Measurements from ENCODE around the gene C1QB.
"Not testable (repeated sequence)": the region's sequence is repeated elsewhere in the genome, so short reads cannot be mapped to it uniquely, and the experiment has no call there.

C1QB gene

DNA sequence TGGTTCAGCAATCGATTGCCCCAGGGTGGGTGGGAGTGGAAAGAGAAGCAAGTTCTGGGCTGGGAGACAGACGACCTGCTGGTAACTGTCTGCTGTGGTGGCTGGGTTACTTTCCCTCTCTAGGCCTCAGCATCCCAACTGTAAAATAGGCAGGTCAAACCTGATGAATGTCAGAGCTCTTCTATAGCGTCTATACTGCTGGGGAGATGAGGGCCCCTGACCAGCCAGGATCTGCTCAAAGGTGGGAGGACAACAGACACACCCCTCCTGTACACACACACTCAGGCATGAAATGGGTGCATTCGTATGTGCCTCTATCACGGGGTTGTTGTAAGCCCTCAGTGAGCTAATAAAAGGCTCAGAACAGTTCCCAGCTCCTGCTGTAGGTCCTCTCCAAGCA lies 44.9 kb downstream of the C1QB start:
- no peak for DNase-seq (ENCODE audit: low spot score)

DNA sequence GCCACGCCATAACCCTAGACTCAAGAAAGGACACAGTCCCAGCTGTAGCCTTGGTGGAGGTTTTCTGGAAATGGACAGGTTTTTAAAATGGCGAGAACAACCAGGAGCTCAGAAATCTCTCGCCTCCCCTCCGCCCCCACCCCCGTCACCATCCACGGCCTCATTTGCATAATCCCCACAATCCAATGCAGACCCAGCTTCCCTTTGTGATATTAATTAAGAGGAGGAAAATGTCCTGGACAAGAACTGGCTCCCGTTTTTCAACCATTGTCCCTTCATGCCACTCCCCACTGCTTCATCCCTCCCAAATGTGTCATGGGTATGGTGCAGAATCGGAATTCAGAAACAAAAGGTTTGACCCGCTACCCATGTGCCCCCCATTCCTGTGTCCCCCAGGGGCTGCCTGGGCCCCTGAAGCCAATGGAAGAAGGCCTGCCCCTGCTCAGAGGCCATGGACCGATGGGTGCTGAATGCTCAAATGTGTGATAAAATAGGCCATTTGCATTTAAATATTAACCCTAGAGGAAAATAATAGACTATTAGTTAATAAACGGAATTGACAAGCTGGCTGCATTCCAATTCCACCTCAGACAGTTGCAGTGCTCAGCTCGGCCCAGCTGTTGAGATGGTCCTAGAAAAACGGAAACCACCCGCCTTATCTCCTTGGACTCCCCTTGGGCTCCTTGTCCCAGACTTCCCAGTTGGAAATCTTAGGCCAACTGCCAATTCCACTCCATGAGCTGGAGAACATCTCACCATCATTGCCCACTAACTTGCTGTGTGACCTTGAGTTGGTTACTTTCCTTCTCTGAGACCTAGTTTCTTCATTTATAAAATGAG lies 46.9 kb downstream of the C1QB start:
- DNase-seq (ENCODE audit: low spot score) = no peak

DNA sequence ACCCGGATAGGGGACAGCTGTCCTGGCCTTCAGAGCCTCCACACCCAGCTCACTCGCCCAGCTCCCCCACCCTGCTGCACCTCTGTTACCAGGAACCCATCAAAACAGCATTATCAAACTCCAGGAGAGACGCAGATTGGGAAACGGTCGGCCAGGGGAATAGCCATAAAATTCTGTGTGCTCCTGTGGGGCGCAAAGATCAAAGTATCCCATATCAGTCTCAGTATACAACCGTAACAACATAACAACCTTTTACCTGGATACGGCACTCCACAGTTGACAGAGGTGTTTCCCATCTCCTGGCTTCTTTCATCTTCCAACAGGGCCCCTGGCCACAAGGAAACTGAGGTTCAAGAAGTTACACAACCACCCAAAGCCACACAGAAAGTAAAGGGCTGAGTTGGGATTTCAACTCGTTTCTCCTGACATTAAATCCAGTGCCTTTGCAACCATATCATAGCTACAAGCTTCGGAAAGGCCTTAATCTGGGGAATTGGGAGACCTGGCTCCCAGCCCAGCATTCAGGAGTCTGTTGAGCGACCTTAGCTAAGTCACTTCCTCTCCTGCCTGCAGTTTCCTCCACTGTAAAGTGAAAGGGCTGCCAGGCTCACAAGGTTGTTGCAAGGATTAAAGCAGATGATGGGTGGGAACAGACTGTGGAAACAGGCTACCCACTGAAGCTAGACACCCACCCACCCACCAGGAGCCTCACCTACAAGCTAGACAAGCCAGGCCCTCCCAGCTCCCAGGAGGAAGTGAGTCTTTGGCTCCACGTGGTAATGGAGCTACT lies 49.5 kb downstream of the C1QB start:
- DNase-seq (ENCODE audit: low spot score) = no peak

DNA sequence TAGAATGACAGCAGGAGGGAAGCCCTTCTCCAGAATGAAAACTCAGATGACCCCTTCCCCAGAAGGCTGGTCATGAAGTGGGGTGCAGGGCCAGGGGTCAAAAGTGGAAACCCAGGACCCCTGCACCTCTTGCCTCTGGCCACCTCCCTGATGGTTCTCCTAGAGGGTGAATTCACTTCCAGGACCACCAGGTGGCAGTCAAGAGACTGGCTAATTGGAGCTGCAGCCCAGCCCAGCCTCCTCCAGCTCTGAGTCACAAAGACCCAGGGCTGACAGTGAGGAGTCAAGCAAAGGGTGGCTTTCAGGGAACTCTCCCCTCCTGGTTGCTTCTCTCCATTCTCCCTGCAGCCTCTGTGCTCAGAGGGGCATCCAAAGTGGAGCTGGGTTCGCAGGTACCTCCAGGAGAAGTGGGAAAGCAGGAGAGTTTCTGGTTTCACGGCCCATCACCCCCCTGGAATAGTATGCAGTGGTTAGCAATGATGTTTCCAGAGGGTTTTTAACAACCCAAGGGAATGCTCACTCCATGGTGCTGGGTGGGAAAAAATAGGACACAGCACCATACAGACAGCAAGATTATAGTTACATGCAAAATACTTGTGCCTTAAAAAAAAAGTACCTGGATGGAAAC lies 51.5 kb downstream of the C1QB start:
- peak; percentile 91 for DNase-seq (ENCODE audit: low spot score)

DNA sequence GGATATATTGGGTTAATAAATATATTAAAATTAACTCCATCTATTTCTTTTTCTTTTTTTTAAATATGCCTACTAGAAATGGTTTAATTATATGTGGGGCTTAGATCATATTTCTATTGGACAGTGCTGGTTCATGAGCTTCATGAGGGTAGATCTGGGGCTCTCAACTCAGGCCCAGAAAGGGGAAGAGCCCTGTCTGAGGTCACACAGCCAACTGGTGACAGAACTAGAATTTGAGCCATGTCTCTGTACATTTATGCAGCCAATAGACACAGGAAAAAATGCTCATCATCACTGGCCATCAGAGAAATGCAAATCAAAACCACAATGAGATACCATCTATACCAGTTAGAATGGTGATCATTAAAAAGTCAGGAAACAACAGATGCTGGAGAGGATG lies 52.5 kb downstream of the C1QB start:
- DNase-seq (ENCODE audit: low spot score) = no peak

DNA sequence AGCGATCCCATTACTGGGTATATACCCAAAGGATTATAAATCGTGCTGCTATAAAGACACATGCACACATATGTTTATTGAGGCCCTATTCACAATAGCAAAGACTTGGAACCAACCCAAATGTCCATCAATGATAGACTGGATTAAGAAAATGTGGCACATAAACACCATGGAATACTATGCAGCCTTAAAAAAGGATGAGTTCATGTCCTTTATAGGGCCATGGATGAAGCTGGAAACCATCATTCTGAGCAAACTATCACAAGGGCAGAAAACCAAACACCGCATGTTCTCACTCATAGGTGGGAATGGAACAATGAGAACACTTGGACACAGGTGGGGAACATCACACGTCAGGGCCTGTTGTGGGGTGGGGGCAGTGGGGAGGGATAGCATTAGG lies 53.1 kb downstream of the C1QB start:
- DNase-seq (ENCODE audit: low spot score) = not testable (repeated sequence)

DNA sequence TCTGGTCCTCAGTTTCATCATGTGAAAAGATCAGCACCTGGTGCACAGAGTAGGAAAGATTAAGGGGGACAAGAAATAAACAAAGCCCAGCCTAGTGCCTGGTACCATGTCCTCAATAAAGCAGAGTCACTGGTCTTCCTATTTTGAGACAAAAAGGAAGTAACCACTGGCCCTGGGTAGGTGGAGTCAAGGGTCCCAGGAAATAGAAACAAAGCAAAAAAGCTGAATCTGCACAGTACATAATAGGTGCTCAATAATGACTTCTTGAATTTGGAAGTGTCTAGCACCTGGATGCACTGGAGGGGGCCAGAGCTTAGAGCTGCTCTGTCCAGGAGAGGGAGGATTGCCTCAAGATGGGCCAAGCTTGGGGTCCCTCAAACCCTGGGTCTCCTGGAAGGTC lies 55.7 kb downstream of the C1QB start:
- peak; percentile 45 for DNase-seq (ENCODE audit: low spot score)

DNA sequence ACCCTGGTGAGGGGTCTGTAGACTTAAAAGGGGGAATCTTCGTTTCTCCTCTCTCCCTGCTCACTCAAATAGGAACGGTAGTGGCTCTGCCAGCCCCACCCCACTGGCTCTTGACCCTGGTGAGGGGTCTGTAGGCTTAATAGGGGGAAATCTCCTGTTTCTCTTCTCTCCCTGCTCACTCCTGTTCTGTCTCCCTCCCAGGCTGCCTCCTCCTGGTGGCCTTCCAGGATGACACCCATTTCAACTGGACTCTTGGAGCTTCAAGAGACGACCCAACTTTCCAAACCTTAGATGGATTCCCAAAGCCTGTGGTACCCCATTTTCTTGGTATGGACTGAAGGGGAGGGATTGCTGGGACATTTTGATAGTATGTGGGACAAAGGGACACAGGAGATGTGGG lies 56.2 kb downstream of the C1QB start:
- no peak for DNase-seq (ENCODE audit: low spot score)

DNA sequence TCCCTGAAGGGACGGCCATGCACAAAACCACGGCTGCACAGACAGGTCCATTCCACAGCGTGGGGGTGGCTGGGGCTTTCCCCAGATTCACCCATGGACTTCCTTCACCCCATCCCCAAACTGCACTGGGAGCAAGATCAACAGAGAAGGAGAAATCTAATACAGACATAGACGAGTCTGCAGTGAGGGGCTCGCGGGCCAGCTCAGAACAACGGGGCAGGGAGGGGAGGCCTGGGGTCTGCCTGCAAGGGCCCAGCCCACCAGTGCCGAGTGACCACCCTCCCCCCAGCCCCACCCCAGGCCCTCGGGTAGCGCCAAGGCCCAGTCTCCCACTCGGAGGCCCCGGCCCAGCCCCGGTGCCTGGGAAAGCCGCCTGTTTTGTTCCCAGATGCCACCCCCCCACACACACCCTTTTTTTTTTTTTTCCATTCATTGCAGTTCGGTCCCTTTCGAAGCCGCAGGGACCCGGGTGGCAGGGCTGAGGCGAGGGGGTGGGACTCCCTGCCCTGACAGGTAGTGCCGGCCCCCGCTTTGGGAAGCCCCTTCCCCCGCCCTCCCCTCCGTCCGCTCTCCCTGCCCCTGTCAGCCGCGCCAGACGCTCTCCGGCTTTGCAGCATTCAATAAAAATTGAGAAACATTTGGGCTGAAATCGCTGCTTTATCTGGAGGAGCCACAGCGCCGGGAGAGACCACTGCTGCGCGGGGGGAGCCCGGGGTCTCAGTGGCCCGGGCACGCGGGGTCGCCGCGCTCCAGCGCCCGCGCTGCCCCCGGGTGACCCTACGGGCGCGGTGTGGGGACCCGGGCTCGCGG lies 57.1 kb downstream of the C1QB start:
- DNase-seq (ENCODE audit: low spot score) = peak; percentile 32

DNA sequence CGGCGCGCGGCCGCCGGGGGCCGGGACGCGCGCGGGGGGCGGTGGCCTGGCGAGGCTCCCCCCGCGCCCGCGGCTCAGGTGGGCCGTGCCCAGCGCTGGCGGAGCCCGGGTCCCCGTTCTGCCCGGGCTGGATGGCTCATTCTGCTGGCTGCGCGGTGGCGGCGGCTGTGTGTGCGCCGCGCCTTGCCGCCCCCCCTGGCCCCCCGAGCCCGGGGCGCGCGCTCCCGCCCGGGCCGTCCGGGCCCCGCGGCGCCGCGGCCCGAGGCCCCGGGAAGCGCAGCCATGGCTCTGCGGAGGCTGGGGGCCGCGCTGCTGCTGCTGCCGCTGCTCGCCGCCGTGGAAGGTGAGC lies 57.6 kb downstream of the C1QB start, which contains the start of gene EPHB2:
EPHB2 (plus strand) TSS at position 139 of the 349 bp plus-strand sequence; CDS start at position 283, 144 bp downstream.
- DNase-seq (ENCODE audit: low spot score) = no peak

DNA sequence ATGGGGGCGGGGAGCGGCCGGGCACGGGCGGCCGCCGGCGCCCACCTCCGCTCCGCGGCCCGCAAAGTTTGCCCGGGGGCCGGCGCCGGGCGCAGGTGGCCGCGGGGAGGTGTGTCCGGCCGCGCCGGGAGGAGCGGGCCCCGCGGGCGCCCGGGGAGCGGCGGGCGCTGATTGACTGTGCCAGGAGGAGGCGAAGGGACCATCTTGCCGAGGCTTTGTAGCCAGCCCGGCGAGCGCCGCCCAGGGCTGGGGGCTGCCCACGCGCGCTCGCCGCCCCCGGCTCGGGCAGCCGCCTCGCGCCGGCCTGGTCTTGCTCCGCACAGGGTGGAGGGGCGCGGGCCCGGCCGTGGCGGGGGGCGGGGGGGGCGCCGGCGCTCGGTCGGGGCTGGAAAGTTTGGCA lies 58.0 kb downstream of the C1QB start:
- DNase-seq (ENCODE audit: low spot score) = no peak
